IPS DF 4.7 (cell line): ENCODE measurements around the gene ADIPOQ.
"Not testable (repeated sequence)": the region's sequence is repeated elsewhere in the genome, so short reads cannot be mapped to it uniquely, and the experiment has no call there.

Experiments used
- DNase-seq: peaks from one replicate; pipeline ENCODE4 v3.0.0-alpha.2; 2013; ENCODE audit warnings: low spot score; ENCODE audit errors: extremely low read depth

Gene ADIPOQ

DNA sequence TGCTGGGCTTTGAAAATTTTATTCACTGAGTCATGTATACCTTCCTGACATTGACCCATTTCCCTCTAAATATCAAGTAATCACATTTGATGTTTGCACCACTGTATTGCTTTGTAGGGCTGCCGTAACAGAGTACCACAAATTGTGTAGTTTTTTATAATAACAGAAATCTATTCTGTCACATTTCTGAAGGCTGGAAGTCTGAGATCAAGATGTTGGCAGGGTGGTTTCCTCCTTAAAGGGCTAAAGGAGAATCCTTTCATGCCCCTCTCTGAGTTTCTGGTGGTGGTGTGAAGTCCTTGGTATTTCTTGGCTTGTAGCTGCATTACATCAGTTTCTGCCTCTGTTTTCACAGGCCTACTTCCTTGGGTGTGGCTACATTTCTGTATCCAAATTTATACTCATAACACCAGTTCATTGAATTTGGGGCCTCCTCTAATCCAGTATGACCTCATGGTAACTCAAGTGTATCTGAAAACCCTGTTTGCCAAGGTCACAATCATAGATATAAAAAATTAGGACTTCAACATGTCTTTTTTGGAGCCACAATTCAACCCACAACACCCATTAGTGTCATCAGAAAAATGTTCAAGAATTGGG is 58.7 kb downstream of the ADIPOQ start:
- no peak for DNase-seq

DNA sequence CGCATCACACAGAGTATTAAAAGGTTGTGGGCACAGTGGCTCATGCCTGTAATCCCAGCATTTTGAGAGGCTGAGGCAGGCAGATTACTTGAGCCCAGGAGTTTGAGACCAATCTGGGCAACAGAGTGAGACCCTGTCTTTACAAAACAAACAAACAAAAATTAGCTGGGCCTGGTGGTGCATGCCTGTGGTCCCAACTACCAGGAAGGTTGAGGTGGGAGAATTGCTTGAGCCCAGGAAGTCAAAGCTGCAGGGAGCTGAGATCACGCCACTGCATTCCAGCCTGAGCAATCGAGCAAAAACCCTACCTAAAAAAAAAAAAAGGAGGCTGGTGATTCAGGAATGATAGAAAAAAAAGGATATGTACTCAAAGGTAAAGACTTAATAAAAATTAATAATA is 59.6 kb downstream of the ADIPOQ start:
- DNase-seq, result no peak

- DNase-seq, result no peak
Observed at GRCh38 chr3:186902713-186903112, 60.2 kb downstream of the ADIPOQ start.

- DNase-seq, result not testable (repeated sequence)
Observed at GRCh38 chr3:186903676-186904075, 61.2 kb downstream of the ADIPOQ start.

- not testable (repeated sequence) for DNase-seq
Observed at GRCh38 chr3:186907075-186907474, 64.6 kb downstream of the ADIPOQ start.
